ENCODE data around the gene FRS3. TPM values are rescaled to one million over a fixed set of nuclear protein-coding genes. Genes with fewer than 3 reads are reported as not detected.
A peak's percentile ranks its signal among the peaks of the same experiment; 100 is the strongest.
"Not testable (repeated sequence)": the region's sequence is repeated elsewhere in the genome, so short reads cannot be mapped to it uniquely, and the experiment has no call there.

The FRS3 gene
- total RNA-seq, 1 experiment from 2014 or later: 4.3 TPM

- no TSS peak for BruUV-seq (replicated peaks)
- intact Hi-C loops (cut with micrococcal nuclease): no loop called here
- TF ChIP-seq EZH2 (IDR thresholded peaks at IDR 0.05; ENCODE audit: low read length, unreplicated experiment) (no peak), CTCF (conservative IDR thresholded peaks at IDR 0.05; ENCODE audit: low read depth, low read length) (no peak), EZH2phosphoT487 (IDR thresholded peaks at IDR 0.05; ENCODE audit: borderline replicate concordance, low read length) (no peak)
Measured at GRCh38 chr6:41814629-41815028, 34.9 kb upstream of the FRS3 start.

GRCh38 chr6:41813956-41814355 lies 34.3 kb upstream of the FRS3 start:
- H3K9ac ChIP-seq (ENCODE audit: low read length): no peak overlapping the region
- H3K79me2 ChIP-seq (ENCODE audit: low read length): no peaks in the 10 kb centered on the region
- no peak for ATAC-seq
- no peak overlapping the region for H3K27ac ChIP-seq (ENCODE audit: low read length)
- no peaks in the 10 kb centered on the region for H3K27me3 ChIP-seq (ENCODE audit: low read length)
- no peaks in the 10 kb centered on the region for H4K20me1 ChIP-seq (ENCODE audit: low read length)
- CTCF ChIA-PET: no interaction called here
- no peak overlapping the region for H3K4me3 ChIP-seq (ENCODE audit: low read length)
- no peaks in the 10 kb centered on the region for H3K9me3 ChIP-seq (ENCODE audit: low read length)
- no peak overlapping the region for H3K4me2 ChIP-seq (ENCODE audit: low read length)
- no peaks in the 10 kb centered on the region for H3K36me3 ChIP-seq (ENCODE audit: low read depth, low read length)
- POLR2A ChIA-PET (ENCODE audit: unreplicated experiment): no interaction called here
- BruUV-seq (replicated peaks): no TSS peak
- H2AFZ ChIP-seq (ENCODE audit: low read length): no peak overlapping the region
- H3K4me1 ChIP-seq (ENCODE audit: insufficient read depth, low read length): no peaks in the 10 kb centered on the region
- DNase-seq: no peak
- intact Hi-C loops (cut with micrococcal nuclease): no loop called here
- H3F3A ChIP-seq (ENCODE audit: low read length, unreplicated experiment): no peaks in the 10 kb centered on the region
- H3K9me2 ChIP-seq (replicated peaks; ENCODE audit: low read length): no peaks in the 10 kb centered on the region
- TF ChIP-seq EZH2phosphoT487 (IDR thresholded peaks at IDR 0.05; ENCODE audit: borderline replicate concordance, low read length) (no peak), CTCF (conservative IDR thresholded peaks at IDR 0.05; ENCODE audit: low read depth, low read length) (no peak)

More at GRCh38 chr6:41814629-41815028, 34.9 kb upstream of the FRS3 start:
- ATAC-seq (no peak), DNase-seq (no peak)
- H4K20me1 ChIP-seq (ENCODE audit: low read length): no peaks in the 10 kb centered on the region
- no peak overlapping the region for H3K4me2 ChIP-seq (ENCODE audit: low read length)
- no peaks in the 10 kb centered on the region for H3K4me1 ChIP-seq (ENCODE audit: insufficient read depth, low read length)
- no peaks in the 10 kb centered on the region for H3K9me2 ChIP-seq (replicated peaks; ENCODE audit: low read length)
- no peak overlapping the region for H3K9ac ChIP-seq (ENCODE audit: low read length)
- no peak overlapping the region for H3K4me3 ChIP-seq (ENCODE audit: low read length)
- H2AFZ ChIP-seq (ENCODE audit: low read length): no peak overlapping the region
- H3K9me3 ChIP-seq (ENCODE audit: low read length): no peaks in the 10 kb centered on the region
- no peak overlapping the region for H3K27ac ChIP-seq (ENCODE audit: low read length)
- no peaks in the 10 kb centered on the region for H3K36me3 ChIP-seq (ENCODE audit: low read depth, low read length)
- H3K27me3 ChIP-seq (ENCODE audit: low read length): no peaks in the 10 kb centered on the region
- no peaks in the 10 kb centered on the region for H3F3A ChIP-seq (ENCODE audit: low read length, unreplicated experiment)
- ChIA-PET CTCF (no interaction called here), POLR2A (ENCODE audit: unreplicated experiment) (no interaction called here)
- no peaks in the 10 kb centered on the region for H3K79me2 ChIP-seq (ENCODE audit: low read length)

DNA sequence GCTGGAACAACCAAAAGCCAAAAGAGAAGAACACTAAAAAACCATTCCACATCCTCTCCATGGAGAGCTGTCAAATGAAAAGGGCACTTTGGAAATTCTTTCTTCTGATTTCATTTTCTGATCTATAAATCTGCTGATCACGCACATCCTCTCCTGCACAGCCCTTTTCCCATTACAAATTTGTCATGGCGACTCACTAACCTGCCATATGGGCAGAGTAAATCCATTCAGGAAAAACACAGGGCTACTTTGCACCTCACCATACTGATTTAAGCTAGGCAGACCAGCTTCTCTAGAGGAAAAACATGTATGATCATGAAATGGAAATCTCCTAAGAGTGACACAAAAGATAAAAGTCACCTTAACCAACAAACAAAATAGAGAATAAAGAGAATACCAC lies 33.8 kb upstream of the FRS3 start:
- DNase-seq (peak; percentile 33), ATAC-seq (peak; percentile 60)
- BruUV-seq (replicated peaks): no TSS peak
- ChIA-PET POLR2A (ENCODE audit: unreplicated experiment) (no interaction called here), CTCF (no interaction called here)
- intact Hi-C loops (cut with micrococcal nuclease): no loop called here
- Histone ChIP-seq H3K27me3 (ENCODE audit: low read length) (no peaks in the 10 kb centered on the region), H3F3A (ENCODE audit: low read length, unreplicated experiment) (no peaks in the 10 kb centered on the region), H3K4me2 (ENCODE audit: low read length) (no peak overlapping the region), H3K36me3 (ENCODE audit: low read depth, low read length) (no peaks in the 10 kb centered on the region), H3K9me2 (replicated peaks; ENCODE audit: low read length) (no peaks in the 10 kb centered on the region), H3K27ac (ENCODE audit: low read length) (no peak overlapping the region), H2AFZ (ENCODE audit: low read length) (no peak overlapping the region), H3K9ac (ENCODE audit: low read length) (no peak overlapping the region), H3K9me3 (ENCODE audit: low read length) (no peaks in the 10 kb centered on the region), H3K79me2 (ENCODE audit: low read length) (no peaks in the 10 kb centered on the region), H4K20me1 (ENCODE audit: low read length) (no peaks in the 10 kb centered on the region), H3K4me1 (ENCODE audit: insufficient read depth, low read length) (no peaks in the 10 kb centered on the region), H3K4me3 (ENCODE audit: low read length) (no peak overlapping the region)
- no peak for TF ChIP-seq CTCF (conservative IDR thresholded peaks at IDR 0.05; ENCODE audit: low read depth, low read length)
- TF ChIP-seq EZH2phosphoT487 (IDR thresholded peaks at IDR 0.05; ENCODE audit: borderline replicate concordance, low read length): no peak
- no peak for TF ChIP-seq EZH2 (IDR thresholded peaks at IDR 0.05; ENCODE audit: low read length, unreplicated experiment)

DNA sequence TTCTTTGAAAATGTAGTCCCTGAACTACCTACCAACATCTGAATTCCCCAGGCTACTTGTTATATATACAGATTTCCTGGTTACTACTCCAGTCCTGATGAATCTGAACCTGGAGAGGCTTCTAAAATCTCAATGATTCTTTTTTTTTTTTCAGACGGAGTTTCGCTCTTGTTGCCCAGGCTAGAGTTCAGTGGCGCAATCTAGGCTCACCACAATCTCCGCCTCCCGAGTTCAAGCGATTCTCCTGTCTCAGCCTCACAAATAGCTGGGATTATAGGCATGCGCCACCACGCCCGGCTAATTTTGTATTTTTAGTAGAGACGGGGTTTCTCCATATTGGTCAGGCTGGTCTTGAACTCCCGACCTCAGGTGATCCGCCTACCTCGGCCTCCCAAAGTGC lies 32.2 kb upstream of the FRS3 start:
- ATAC-seq; H3K36me3 ChIP-seq (ENCODE audit: low read depth, low read length); H3K9me3 ChIP-seq (ENCODE audit: low read length); H4K20me1 ChIP-seq (ENCODE audit: low read length); H3K79me2 ChIP-seq (ENCODE audit: low read length); DNase-seq; H3K9ac ChIP-seq (ENCODE audit: low read length); H3K9me2 ChIP-seq (replicated peaks; ENCODE audit: low read length); H3K27ac ChIP-seq (ENCODE audit: low read length); H3K27me3 ChIP-seq (ENCODE audit: low read length); H3K4me2 ChIP-seq (ENCODE audit: low read length); H3K4me3 ChIP-seq (ENCODE audit: low read length); H3F3A ChIP-seq (ENCODE audit: low read length, unreplicated experiment); BruUV-seq (replicated peaks); POLR2A ChIA-PET (ENCODE audit: unreplicated experiment); CTCF ChIA-PET; H3K4me1 ChIP-seq (ENCODE audit: insufficient read depth, low read length); H2AFZ ChIP-seq (ENCODE audit: low read length); intact Hi-C loops (cut with micrococcal nuclease): not testable (repeated sequence)

Data from PC-3 (cell line).